Measurements from ENCODE around the gene ZNF619. TPM values are rescaled to one million over a fixed set of nuclear protein-coding genes. Genes with fewer than 3 reads are reported as not detected.
A peak's percentile ranks its signal among the peaks of the same experiment; 100 is the strongest.

Gene ZNF619
- total and polyA plus RNA-seq, 2 of the 13 experiments (the other 11 are each of a cell fraction or from before 2014, with no cell fraction given) = 0.83 to 5.2 TPM

DNA sequence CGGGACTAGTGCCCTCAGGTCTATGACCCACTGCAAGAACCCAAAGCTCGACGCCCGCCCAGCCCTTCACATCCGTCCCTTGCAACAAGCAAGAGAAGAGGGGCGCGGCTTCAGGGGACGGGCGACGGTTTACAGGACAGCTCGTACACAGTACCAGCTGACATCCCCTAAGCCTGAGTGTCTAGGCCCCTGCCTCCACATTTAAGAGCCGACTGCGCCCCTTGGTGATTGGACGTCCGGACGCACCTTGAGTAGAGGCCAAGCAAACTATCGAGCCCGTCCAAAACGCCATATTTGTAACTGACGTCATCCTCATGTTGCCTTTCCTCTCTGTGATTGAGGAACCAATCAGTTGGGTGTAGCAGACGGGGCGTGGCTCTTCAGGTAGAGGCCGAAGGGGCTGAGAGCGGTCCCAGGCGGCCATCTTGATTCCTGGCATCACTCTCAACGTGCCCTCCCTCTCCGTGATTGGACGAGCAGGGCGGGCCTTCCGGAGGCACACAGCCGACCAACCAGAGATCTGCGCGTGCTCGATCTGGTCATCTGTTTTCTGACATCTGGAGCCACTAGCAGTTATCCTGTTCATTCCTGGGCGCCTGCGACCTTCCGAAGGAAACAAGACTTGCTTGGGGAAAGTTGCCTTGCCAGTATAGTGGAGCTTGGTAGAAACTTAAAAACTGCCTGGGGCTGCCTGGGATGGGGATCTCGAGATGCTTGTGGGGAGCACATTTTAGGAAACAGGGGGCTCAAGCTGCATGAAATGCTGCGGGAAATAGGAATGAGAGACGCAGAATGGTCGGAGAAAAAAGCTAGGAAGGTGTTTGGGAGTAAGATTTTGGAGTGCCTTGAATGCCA, 23.8 kb upstream of the ZNF619 start (continued):
- TF ChIP-seq POGK (CRISPR knock-in tag; conservative IDR thresholded peaks at IDR 0.05) (peak; percentile 92), NFE2L1 (CRISPR knock-in tag; IDR thresholded peaks at IDR 0.05; ENCODE audit: borderline replicate concordance) (no peak; the same call in 1 of the 2 replicates), ZNF326 (CRISPR knock-in tag; IDR thresholded peaks at IDR 0.05; ENCODE audit: borderline replicate concordance) (no peak), ZNF883 (CRISPR knock-in tag; IDR thresholded peaks at IDR 0.05; ENCODE audit: not compliant biosample characterization) (peak; percentile 16), KDM5A (IDR thresholded peaks at IDR 0.05; ENCODE audit: borderline replicate concordance, low read length) (peak; percentile 76), ARNTL (CRISPR knock-in tag; IDR thresholded peaks at IDR 0.05) (peak; percentile 79; the same call in 1 of the 2 replicates), ZFYVE20 (CRISPR knock-in tag; IDR thresholded peaks at IDR 0.05; ENCODE audit: borderline replicate concordance, low read depth) (no peak), TBP (CRISPR knock-in tag; IDR thresholded peaks at IDR 0.05) (no peak), GTF3A (CRISPR knock-in tag; conservative IDR thresholded peaks at IDR 0.05) (no peak), BHLHE40 (IDR thresholded peaks at IDR 0.05; ENCODE audit: low read length) (peak; percentile 27; the same call in 1 of the 2 replicates), GATAD1 (CRISPR knock-in tag; IDR thresholded peaks at IDR 0.05) (peak; percentile 89), SIX1 (CRISPR knock-in tag; IDR thresholded peaks at IDR 0.05; ENCODE audit: borderline replicate concordance) (no peak), FOXK2 (IDR thresholded peaks at IDR 0.05) (peak; percentile 72; the same call in 1 of the 2 replicates), ELF3 (CRISPR knock-in tag; IDR thresholded peaks at IDR 0.05) (peak; percentile 35), NFIB (CRISPR knock-in tag; IDR thresholded peaks at IDR 0.05; ENCODE audit: borderline replicate concordance) (no peak), ZNF18 (CRISPR knock-in tag; IDR thresholded peaks at IDR 0.05; ENCODE audit: insufficient replicate concordance) (peak; percentile 58)
- TF ChIP-seq, protein P1, sequence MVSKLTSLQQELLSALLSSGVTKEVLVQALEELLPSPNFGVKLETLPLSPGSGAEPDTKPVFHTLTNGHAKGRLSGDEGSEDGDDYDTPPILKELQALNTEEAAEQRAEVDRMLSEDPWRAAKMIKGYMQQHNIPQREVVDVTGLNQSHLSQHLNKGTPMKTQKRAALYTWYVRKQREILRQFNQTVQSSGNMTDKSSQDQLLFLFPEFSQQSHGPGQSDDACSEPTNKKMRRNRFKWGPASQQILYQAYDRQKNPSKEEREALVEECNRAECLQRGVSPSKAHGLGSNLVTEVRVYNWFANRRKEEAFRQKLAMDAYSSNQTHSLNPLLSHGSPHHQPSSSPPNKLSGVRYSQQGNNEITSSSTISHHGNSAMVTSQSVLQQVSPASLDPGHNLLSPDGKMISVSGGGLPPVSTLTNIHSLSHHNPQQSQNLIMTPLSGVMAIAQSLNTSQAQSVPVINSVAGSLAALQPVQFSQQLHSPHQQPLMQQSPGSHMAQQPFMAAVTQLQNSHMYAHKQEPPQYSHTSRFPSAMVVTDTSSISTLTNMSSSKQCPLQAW (CRISPR knock-in tag; IDR thresholded peaks at IDR 0.05) = peak; percentile 84

All from HepG2 (cell line).